ENCODE measurements around the gene GPSM1.

DNA sequence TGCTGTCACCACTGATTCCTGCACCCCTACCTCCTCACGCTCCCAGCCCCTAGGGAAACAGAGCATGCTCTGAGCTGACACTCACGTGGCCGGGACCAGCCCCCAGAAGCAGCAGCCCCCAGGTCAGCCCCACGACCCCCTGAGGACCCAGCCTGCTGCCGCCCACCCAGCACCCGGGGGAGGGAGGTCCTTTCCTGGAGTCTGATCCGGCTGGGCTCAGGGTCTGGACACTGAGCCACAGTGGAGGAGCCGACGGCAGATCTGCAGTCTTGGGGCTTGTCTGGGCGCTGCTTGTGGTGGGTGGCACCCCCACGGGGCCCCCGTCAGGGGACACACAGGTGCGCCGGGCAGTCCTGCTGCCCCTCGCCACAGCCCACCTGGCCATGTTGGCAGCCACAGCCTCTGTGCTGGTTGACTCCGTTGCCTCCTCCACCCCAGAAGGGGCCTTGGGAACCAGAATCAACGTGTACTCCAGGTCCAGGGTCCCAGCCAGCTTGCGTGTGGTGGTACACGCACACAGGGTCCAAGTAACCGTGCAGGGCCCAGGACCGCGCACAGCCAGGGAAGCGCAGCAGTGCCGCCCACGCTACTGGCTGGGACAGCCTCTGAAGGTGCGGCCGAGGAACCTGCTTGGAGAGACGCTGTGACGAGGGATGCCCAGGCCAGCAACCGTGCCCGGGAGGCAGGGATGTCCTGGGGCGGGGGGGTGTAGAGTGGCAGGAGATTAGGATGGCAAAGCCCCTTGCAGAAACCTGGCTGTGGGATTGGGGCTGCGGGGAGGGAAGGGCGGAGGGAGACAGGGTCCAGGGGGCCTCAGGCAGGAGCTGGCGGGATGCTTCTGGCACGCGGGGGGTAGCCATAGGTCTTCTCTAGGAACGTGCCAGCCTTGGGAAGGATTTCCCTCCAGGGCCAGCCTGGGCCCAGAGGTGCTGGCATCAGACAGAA is 32.7 kb downstream of the GPSM1 start:
- TF ChIP-seq, protein P1, sequence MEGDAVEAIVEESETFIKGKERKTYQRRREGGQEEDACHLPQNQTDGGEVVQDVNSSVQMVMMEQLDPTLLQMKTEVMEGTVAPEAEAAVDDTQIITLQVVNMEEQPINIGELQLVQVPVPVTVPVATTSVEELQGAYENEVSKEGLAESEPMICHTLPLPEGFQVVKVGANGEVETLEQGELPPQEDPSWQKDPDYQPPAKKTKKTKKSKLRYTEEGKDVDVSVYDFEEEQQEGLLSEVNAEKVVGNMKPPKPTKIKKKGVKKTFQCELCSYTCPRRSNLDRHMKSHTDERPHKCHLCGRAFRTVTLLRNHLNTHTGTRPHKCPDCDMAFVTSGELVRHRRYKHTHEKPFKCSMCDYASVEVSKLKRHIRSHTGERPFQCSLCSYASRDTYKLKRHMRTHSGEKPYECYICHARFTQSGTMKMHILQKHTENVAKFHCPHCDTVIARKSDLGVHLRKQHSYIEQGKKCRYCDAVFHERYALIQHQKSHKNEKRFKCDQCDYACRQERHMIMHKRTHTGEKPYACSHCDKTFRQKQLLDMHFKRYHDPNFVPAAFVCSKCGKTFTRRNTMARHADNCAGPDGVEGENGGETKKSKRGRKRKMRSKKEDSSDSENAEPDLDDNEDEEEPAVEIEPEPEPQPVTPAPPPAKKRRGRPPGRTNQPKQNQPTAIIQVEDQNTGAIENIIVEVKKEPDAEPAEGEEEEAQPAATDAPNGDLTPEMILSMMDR (conservative IDR thresholded peaks at IDR 0.05; ENCODE audit: low read length) = no peak
- TF ChIP-seq EZH2phosphoT487 (IDR thresholded peaks at IDR 0.05; ENCODE audit: borderline replicate concordance) = no peak
